GM18873 (cell line): Measurements from ENCODE around the gene C1QTNF9.
"Not testable (repeated sequence)": the region's sequence is repeated elsewhere in the genome, so short reads cannot be mapped to it uniquely, and the experiment has no call there.

Experiments used
- ATAC-seq: cut with Tn5 transposase; IDR thresholded peaks from one replicate; pipeline ENCODE4 v1.9.1; 2021; ENCODE audit warnings: mild to moderate bottlenecking, moderate library complexity, moderate number of reproducible peaks; ENCODE audit not compliant: unreplicated experiment, low FRiP score

Gene C1QTNF9

GRCh38 chr13:24319641-24320040, 10.3 kb downstream of the C1QTNF9 start:
- not testable (repeated sequence) for ATAC-seq

DNA sequence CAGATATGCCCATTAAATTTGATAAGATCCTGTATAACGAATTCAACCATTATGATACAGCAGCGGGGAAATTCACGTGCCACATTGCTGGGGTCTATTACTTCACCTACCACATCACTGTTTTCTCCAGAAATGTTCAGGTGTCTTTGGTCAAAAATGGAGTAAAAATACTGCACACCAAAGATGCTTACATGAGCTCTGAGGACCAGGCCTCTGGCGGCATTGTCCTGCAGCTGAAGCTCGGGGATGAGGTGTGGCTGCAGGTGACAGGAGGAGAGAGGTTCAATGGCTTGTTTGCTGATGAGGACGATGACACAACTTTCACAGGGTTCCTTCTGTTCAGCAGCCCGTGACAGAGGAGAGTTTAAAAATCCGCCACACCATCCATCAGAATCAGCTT, 12.0 kb downstream of the C1QTNF9 start:
- not testable (repeated sequence) for ATAC-seq

GRCh38 chr13:24322470-24322869, 13.1 kb downstream of the C1QTNF9 start:
- ATAC-seq = not testable (repeated sequence)

GRCh38 chr13:24323036-24323738, 13.8 kb downstream of the C1QTNF9 start:
- ATAC-seq = no peak

DNA sequence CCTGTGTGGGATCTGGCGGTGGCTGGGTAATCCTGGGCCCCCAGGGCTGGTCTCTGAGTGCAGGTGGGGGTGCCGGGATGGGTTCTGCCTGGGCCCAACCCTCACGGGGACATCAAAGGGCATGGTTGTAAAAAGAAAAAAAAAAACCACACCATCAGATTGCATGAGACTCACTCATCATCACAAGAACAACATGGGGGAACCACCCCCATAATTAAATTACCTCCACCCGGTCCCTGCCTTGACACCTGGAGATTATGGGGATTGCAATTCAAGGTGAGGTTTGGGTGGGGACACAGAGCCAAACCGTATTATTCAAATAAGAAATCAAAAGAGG, 14.3 kb downstream of the C1QTNF9 start:
- no peak for ATAC-seq

- ATAC-seq = not testable (repeated sequence)
Measured at GRCh38 chr13:24327598-24327997, 18.2 kb downstream of the C1QTNF9 start.

GRCh38 chr13:24328145-24328544, 18.8 kb downstream of the C1QTNF9 start:
- no peak for ATAC-seq

- ATAC-seq = no peak
Measured at GRCh38 chr13:24338721-24339120, 29.3 kb downstream of the C1QTNF9 start.

DNA sequence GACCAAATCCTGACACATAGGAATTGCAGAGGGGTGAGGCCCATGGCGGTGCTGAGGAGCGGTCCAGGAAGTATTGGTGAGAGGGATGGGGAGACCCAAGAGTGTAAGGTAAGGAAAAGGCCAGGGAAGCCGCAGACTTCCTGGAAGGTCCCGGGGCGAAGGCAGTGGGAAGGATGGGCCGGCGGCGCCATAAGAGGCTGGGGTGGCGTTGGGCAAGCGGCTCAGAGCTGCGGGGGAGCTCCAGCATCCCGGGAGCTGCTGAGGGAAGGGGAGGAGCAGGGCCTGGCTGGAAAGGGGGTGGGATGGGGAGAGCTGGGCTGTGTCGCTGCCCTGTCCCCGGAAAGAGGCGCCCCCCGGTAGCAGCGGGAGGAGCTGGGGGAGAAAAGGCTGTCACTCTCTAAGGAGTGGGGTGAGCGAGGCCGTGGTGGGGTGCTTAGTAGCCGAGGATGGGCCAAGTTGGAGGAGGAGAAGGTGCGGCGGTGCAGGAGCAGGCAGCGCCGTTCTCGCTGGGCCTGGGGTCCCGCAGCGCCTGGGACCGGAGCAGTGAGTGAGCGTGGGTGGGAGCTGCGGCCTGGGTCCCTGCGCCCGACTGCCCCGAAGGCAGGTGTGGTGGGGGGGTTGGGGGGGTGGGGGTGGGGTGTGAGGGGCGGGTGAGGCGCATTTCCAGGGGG, 30.7 kb downstream of the C1QTNF9 start:
- ATAC-seq = no peak

GRCh38 chr13:24340608-24340955, 31.2 kb downstream of the C1QTNF9 start:
- no peak for ATAC-seq

DNA sequence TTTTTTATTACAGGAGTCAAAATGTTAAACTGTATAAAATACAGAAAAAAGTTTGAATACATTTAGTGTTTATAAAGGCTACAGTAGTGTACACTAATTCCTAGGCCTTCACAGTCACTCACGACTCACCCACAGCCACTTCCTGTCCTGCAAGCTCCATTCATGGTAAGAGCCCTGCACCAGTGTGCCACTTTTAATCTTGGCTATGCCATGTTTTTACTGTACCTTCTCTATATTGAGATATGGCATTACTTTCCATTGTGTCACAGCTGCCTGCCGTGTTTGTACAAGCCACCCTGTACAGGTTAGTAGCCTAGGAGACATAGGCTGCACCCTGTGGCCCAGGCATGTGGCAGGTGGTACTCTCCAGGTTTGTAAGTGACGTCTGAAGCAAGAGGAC, 32.1 kb downstream of the C1QTNF9 start:
- no peak for ATAC-seq

- no peak for ATAC-seq
Measured at GRCh38 chr13:24348385-24348784, 39.0 kb downstream of the C1QTNF9 start.

- ATAC-seq = no peak
Measured at GRCh38 chr13:24348797-24349515, 39.6 kb downstream of the C1QTNF9 start.

DNA sequence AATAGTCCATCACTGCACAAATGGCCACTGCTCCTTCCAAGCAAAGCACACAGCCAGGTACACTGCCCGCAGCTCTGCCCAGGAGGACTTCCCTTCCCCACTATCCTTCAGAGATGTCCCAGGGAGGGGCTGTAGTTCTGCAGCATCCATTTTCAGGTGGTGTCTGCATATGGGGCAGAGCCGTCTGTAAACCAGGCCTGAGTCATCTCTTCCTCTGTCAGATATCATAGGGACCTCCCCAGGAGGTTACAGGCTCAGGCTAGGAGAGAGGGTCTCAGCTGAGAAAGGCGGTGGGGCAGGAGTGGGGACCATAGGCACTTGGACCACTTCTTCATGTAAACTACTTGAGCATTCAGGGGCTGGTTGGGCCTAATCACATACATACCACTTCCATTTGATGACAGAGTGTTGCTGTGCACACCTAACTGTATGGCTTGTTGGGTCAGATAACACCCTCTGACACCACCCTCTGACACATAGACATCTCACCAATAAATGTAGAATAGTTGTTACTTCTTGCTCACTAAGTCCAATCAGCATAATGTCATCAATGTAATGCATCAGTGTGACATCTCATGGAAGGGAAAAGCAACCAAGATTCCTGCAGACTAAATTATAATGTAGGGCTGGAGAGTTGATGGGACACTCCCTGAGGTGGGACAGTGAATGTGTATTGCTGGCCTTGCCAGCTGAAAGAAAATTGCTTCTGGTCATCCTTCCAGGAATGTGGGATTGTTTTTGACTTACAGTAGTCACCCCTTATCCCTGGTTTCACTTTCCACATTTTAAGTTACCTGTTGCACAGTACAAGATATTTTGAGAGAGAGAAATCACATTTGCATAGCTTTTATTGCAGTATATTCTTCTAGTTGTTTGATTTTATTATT, 40.6 kb downstream of the C1QTNF9 start:
- ATAC-seq = not testable (repeated sequence)

DNA sequence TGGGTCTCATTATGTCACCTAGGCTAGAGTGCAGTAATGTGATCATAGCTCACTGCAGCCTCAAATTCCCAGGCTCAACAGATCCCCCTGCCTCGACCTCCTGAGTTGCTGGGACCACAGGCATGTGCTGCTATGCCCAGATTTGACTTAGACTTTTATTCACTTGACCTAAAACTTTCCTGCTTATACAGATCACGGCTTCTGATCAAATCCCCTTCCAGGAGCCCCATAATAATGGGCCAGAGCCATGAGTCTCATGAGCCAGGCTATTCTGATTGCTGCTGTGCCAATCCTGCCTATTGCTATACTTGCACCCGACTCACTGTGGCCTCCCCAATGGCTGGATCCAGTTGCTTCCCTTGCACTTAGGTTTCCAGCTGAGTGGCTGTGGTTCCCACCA, 42.0 kb downstream of the C1QTNF9 start:
- ATAC-seq = no peak

DNA sequence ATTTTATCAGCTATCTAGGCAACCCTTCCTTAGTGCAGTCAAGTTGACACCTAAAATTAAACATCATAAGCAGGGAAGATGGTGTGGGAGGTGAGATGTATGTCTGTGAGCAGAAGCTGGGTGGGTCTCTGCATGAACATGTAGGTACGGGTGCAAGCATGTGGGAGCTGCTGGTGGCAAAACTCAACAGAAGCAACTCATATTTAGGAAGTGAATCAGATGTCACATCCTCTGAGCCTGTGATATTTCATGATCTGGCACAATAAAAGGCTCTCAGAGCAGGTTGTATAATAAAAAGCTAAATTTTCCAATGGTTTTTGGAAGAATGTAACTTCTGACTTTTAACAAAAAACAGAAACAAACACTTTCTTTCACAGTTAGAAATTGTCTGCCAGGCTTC, 44.4 kb downstream of the C1QTNF9 start:
- ATAC-seq = no peak

DNA sequence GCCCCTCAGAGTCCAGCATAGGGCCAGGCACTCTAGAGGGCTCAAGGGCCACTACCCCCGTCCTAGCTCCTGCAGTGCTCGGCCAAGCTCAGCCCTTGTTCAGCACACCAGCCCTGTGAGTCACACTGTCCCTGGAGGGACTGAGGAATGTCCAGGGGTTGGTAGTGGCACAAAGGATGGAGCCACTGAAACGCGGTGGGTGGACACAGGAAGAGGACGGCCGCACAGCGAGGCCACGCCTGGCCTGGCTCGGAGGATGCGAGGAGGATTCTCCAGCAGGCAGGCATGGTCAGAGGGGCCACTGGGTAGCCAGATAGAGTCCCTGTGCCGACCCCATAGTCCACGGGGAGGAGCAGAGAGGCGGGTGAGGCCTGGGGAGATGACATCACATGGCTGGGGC, 45.7 kb downstream of the C1QTNF9 start:
- ATAC-seq = no peak

- ATAC-seq = no peak
Measured at GRCh38 chr13:24356270-24356669, 46.9 kb downstream of the C1QTNF9 start.

- no peak for ATAC-seq
Measured at GRCh38 chr13:24356837-24357236, 47.5 kb downstream of the C1QTNF9 start.

GRCh38 chr13:24357756-24358155, 48.4 kb downstream of the C1QTNF9 start:
- ATAC-seq = no peak

DNA sequence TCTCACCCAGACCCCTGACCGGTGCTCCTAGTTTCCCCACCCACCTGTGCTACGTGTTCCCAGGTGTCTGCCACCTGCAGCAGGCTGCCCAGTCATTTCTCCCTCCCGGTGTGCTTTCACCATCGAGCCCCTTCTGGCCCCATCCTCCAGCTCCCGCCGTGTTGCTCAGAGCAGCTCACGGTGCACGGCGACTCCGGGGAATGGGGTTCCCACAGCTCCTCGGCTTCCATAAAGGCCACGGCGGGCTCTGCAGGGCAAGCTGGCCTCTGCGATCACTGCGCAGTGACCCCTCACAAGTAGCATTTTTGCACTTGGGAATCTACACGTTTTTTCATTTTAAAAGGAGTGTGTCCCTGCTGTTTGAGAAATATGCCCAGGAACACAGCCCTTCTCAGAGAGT, 49.5 kb downstream of the C1QTNF9 start:
- not testable (repeated sequence) for ATAC-seq
